ENCODE results near the gene TTC14.

Gene TTC14

DNA sequence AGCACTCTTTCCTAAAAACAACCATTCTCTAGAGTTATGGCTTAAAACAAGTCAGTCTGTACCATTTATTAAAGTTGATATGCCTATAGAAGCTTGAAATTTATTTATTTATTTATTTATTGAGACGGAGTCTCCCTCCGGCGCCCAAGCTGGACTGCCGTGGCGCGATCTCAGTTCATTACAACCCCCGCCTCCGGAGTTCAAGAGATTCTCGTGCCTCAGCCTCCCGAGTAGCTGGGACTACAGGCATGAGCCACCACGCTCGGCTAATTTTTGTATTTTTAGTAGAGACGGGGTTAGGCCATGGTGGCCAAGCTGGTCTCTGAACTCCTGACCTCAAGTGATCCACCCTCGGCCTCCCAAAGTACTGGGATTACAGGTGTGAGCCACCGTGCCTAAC, 1.5 kb upstream of the TTC14 start:
- Histone ChIP-seq H3K4ac (ENCODE audit: low read depth in 1 of 2, low read length in 2 of 2) (no peak overlapping the region), H3K9me3 (ENCODE audit: control insufficient read depth, low read length) (no peaks in the 10 kb centered on the region), H3K14ac (ENCODE audit: low read length in 2 of 2) (no peak overlapping the region), H2AK5ac (ENCODE audit: low read length, severe bottlenecking) (no peak overlapping the region), H2BK5ac (ENCODE audit: low read depth, low read length, poor library complexity, severe bottlenecking) (no peak overlapping the region), H3K79me1 (replicated peaks; ENCODE audit: low read length, poor library complexity, severe bottlenecking) (no peaks in the 10 kb centered on the region), H4K91ac (ENCODE audit: low read length) (no peak overlapping the region), H3K9ac (ENCODE audit: low read length) (no peak overlapping the region), H2BK15ac (ENCODE audit: low read depth, poor library complexity, severe bottlenecking) (no peak overlapping the region), H3K36me3 (ENCODE audit: control insufficient read depth in 1 of 2, insufficient read depth in 2 of 2, low read depth in 1 of 2, low read length in 2 of 2) (peaks cover 0 to 23% of the 10 kb centered on the region in 2 experiments), H3K4me2 (ENCODE audit: low read length, poor library complexity, severe bottlenecking) (no peak overlapping the region), H3K27ac (ENCODE audit: low read length, poor library complexity, severe bottlenecking) (no peak overlapping the region), H2BK12ac (ENCODE audit: low read length in 2 of 2) (no peak overlapping the region), H3K18ac (ENCODE audit: low read depth in 1 of 2, low read length in 2 of 2) (no peak overlapping the region), H2BK120ac (ENCODE audit: low read depth, low read length) (no peak overlapping the region), H3K27me3 (ENCODE audit: control insufficient read depth in 1 of 2, insufficient read depth in 1 of 2, low read length in 2 of 2) (no peaks in the 10 kb centered on the region), H3K4me1 (ENCODE audit: control insufficient read depth, insufficient read depth, low read depth, low read length) (no peaks in the 10 kb centered on the region), H3K4me3 (ENCODE audit: insufficient read depth in 1 of 2, low read depth in 1 of 2, low read length in 2 of 2) (no peak overlapping the region), H3K23ac (ENCODE audit: low read length in 2 of 2) (no peak overlapping the region), H2AFZ (ENCODE audit: low read depth, low read length) (no peak overlapping the region), H4K8ac (ENCODE audit: low read length) (no peak overlapping the region)
- WGBS = 97% methylated on average over 15 of the region's 15 CpGs
- no peak for DNase-seq

DNA sequence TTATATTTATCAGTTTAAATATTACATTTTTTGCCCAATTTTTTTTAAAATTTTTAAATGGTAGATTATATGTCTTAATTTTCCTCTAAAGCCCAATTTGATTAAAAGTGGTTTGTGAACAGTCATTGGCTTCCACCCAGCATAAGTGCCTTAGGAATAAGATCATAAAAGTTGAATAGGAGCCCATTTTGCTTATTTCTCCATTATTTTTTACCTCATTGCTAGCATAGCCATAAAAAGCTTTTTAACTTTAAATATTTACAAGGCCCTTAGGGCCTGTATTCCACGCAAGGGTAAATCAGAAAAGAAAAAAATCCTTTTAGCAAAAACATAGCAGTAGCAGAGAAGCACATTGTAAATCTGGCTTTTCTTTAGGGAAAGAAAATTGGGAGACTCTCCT, 9.0 kb downstream of the TTC14 start:
- H3K4me1 ChIP-seq (ENCODE audit: control insufficient read depth, insufficient read depth, low read depth, low read length) = no peaks in the 10 kb centered on the region
- no peak overlapping the region for H4K91ac ChIP-seq (ENCODE audit: low read length)
- no peaks in the 10 kb centered on the region for H3K9me3 ChIP-seq (ENCODE audit: control insufficient read depth, low read length)
- no peak overlapping the region for H3K4ac ChIP-seq (ENCODE audit: low read depth in 1 of 2, low read length in 2 of 2)
- H3K79me1 ChIP-seq (replicated peaks; ENCODE audit: low read length, poor library complexity, severe bottlenecking) = peaks cover 3% of the 10 kb centered on the region
- no peak overlapping the region for H2BK120ac ChIP-seq (ENCODE audit: low read depth, low read length)
- H2BK15ac ChIP-seq (ENCODE audit: low read depth, poor library complexity, severe bottlenecking) = no peak overlapping the region
- no peak overlapping the region for H3K18ac ChIP-seq (ENCODE audit: low read depth in 1 of 2, low read length in 2 of 2)
- H4K8ac ChIP-seq (ENCODE audit: low read length) = no peak overlapping the region
- peak overlapping the region; percentile 4 for H3K9ac ChIP-seq (ENCODE audit: low read length)
- no peak overlapping the region for H2BK5ac ChIP-seq (ENCODE audit: low read depth, low read length, poor library complexity, severe bottlenecking)
- WGBS = 100% methylated on average over 1 of the region's 1 CpG
- no peak overlapping the region for H3K27ac ChIP-seq (ENCODE audit: low read length, poor library complexity, severe bottlenecking)
- no peak for DNase-seq
- peaks cover 5 to 92% of the 10 kb centered on the region in 2 experiments for H3K36me3 ChIP-seq (ENCODE audit: control insufficient read depth in 1 of 2, insufficient read depth in 2 of 2, low read depth in 1 of 2, low read length in 2 of 2)
- no peak overlapping the region for H2BK12ac ChIP-seq (ENCODE audit: low read length in 2 of 2)
- H3K4me2 ChIP-seq (ENCODE audit: low read length, poor library complexity, severe bottlenecking) = no peak overlapping the region
- no peak overlapping the region for H2AK5ac ChIP-seq (ENCODE audit: low read length, severe bottlenecking)
- H2AFZ ChIP-seq (ENCODE audit: low read depth, low read length) = no peak overlapping the region
- H3K14ac ChIP-seq (ENCODE audit: low read length in 2 of 2) = no peak overlapping the region
- H3K27me3 ChIP-seq (ENCODE audit: control insufficient read depth in 1 of 2, insufficient read depth in 1 of 2, low read length in 2 of 2) = no peaks in the 10 kb centered on the region
- H3K4me3 ChIP-seq (ENCODE audit: insufficient read depth in 1 of 2, low read depth in 1 of 2, low read length in 2 of 2) = no peak overlapping the region
- H3K23ac ChIP-seq (ENCODE audit: low read length in 2 of 2) = no peak overlapping the region

DNA sequence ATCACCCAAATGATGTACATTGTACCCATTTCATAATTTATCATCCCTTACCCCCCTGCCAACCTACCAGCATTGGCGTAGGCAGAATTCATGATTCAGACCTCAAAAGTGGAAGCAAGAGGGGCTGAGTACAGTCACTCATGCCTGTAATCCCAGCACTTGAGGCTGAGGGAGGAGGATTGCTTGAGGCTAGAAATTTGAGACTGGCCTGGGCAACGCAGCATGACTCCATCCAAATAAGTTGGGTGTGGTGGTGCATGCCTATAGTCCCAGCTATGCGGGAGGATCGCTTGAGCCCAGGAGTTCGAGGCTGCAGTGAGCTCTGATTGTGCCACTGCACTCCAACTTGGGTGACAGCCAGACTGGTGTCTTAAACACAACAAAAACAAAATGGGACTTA, 10.4 kb downstream of the TTC14 start:
- Histone ChIP-seq H4K8ac (ENCODE audit: low read length) (no peak overlapping the region), H3K9ac (ENCODE audit: low read length) (no peak overlapping the region), H3K9me3 (ENCODE audit: control insufficient read depth, low read length) (no peaks in the 10 kb centered on the region), H3K14ac (ENCODE audit: low read length in 2 of 2) (no peak overlapping the region), H3K4me1 (ENCODE audit: control insufficient read depth, insufficient read depth, low read depth, low read length) (no peaks in the 10 kb centered on the region), H2BK120ac (ENCODE audit: low read depth, low read length) (no peak overlapping the region), H3K36me3 (ENCODE audit: control insufficient read depth in 1 of 2, insufficient read depth in 2 of 2, low read depth in 1 of 2, low read length in 2 of 2) (peaks cover 5 to 89% of the 10 kb centered on the region in 2 experiments), H3K4ac (ENCODE audit: low read depth in 1 of 2, low read length in 2 of 2) (no peak overlapping the region), H4K91ac (ENCODE audit: low read length) (no peak overlapping the region), H3K27me3 (ENCODE audit: control insufficient read depth in 1 of 2, insufficient read depth in 1 of 2, low read length in 2 of 2) (no peaks in the 10 kb centered on the region), H3K18ac (ENCODE audit: low read depth in 1 of 2, low read length in 2 of 2) (no peak overlapping the region), H3K4me2 (ENCODE audit: low read length, poor library complexity, severe bottlenecking) (no peak overlapping the region), H3K27ac (ENCODE audit: low read length, poor library complexity, severe bottlenecking) (no peak overlapping the region), H2AFZ (ENCODE audit: low read depth, low read length) (no peak overlapping the region), H3K4me3 (ENCODE audit: insufficient read depth in 1 of 2, low read depth in 1 of 2, low read length in 2 of 2) (no peak overlapping the region), H2AK5ac (ENCODE audit: low read length, severe bottlenecking) (no peak overlapping the region), H2BK5ac (ENCODE audit: low read depth, low read length, poor library complexity, severe bottlenecking) (no peak overlapping the region), H3K79me1 (replicated peaks; ENCODE audit: low read length, poor library complexity, severe bottlenecking) (peaks cover 3% of the 10 kb centered on the region), H3K23ac (ENCODE audit: low read length in 2 of 2) (no peak overlapping the region), H2BK15ac (ENCODE audit: low read depth, poor library complexity, severe bottlenecking) (no peak overlapping the region), H2BK12ac (ENCODE audit: low read length in 2 of 2) (no peak overlapping the region)
- 95% methylated on average over 5 of the region's 5 CpGs for WGBS
- DNase-seq = no peak

DNA sequence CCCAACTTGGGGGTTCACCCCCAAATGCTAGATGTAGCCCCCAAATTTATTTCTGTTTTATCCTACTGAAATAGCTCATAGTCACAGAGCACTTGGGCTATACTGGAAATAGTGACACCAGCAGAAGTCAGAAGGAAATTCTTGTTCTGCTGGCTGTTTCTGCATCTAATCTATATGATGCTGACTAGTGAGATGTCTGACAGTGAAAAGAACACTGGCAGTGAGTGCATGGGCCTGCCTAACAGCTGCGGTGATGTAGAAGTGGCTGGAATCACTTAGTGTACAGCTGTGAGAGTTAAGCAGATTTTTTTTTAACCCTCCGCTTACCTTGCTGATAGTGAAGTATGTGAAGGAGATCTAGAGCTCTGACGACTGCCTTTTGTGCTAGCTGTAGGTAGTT, 14.0 kb downstream of the TTC14 start:
- WGBS = 63% methylated on average over 2 of the region's 3 CpGs
- Histone ChIP-seq H3K4me3 (ENCODE audit: insufficient read depth in 1 of 2, low read depth in 1 of 2, low read length in 2 of 2) (no peak overlapping the region), H2BK120ac (ENCODE audit: low read depth, low read length) (no peak overlapping the region), H2BK15ac (ENCODE audit: low read depth, poor library complexity, severe bottlenecking) (no peak overlapping the region), H2BK5ac (ENCODE audit: low read depth, low read length, poor library complexity, severe bottlenecking) (no peak overlapping the region), H3K23ac (ENCODE audit: low read length in 2 of 2) (no peak overlapping the region), H2AFZ (ENCODE audit: low read depth, low read length) (no peak overlapping the region), H4K91ac (ENCODE audit: low read length) (no peak overlapping the region), H3K4me2 (ENCODE audit: low read length, poor library complexity, severe bottlenecking) (no peak overlapping the region), H2AK5ac (ENCODE audit: low read length, severe bottlenecking) (no peak overlapping the region), H2BK12ac (ENCODE audit: low read length in 2 of 2) (no peak overlapping the region), H3K18ac (ENCODE audit: low read depth in 1 of 2, low read length in 2 of 2) (no peak overlapping the region), H3K79me1 (replicated peaks; ENCODE audit: low read length, poor library complexity, severe bottlenecking) (peaks cover 1% of the 10 kb centered on the region), H3K4me1 (ENCODE audit: control insufficient read depth, insufficient read depth, low read depth, low read length) (no peaks in the 10 kb centered on the region), H3K27ac (ENCODE audit: low read length, poor library complexity, severe bottlenecking) (no peak overlapping the region), H4K8ac (ENCODE audit: low read length) (no peak overlapping the region), H3K36me3 (ENCODE audit: control insufficient read depth in 1 of 2, insufficient read depth in 2 of 2, low read depth in 1 of 2, low read length in 2 of 2) (peaks cover 5 to 63% of the 10 kb centered on the region in 2 experiments), H3K9ac (ENCODE audit: low read length) (no peak overlapping the region), H3K9me3 (ENCODE audit: control insufficient read depth, low read length) (no peaks in the 10 kb centered on the region), H3K4ac (ENCODE audit: low read depth in 1 of 2, low read length in 2 of 2) (no peak overlapping the region), H3K27me3 (ENCODE audit: control insufficient read depth in 1 of 2, insufficient read depth in 1 of 2, low read length in 2 of 2) (no peaks in the 10 kb centered on the region), H3K14ac (ENCODE audit: low read length in 2 of 2) (no peak overlapping the region)
- DNase-seq = no peak

Measured in mesenchymal stem cell (in vitro differentiated cells and primary cell).